HG02763 (cell line): ENCODE results near the gene STPG2.
"Not testable (repeated sequence)": the region's sequence is repeated elsewhere in the genome, so short reads cannot be mapped to it uniquely, and the experiment has no call there.

Experiments used
- ATAC-seq: cut with Tn5 transposase; IDR thresholded peaks from one replicate; pipeline ENCODE4 v1.9.1; 2021; ENCODE audit warnings: mild to moderate bottlenecking, moderate library complexity; ENCODE audit not compliant: unreplicated experiment

Gene STPG2

DNA sequence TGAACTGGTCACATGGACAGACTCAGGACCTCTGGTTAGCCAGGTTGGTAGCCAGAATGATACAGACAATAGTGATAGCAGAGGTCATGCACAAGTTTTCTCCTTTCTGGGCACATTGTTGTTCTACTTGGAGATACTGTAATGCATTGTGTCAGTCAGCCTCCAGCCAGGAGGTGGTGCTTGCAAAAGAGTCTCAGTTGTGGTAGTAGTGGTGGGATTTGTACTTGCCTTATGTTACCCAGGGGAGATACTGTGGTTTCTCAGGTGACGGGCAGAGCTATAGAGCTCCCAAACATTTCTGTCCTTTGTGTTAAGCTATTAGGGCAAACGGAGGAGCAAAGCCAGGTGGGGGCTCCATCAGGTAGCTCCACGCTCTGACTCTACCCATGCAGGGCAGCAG lies 190.5 kb downstream of the STPG2 start:
- ATAC-seq = no peak

DNA sequence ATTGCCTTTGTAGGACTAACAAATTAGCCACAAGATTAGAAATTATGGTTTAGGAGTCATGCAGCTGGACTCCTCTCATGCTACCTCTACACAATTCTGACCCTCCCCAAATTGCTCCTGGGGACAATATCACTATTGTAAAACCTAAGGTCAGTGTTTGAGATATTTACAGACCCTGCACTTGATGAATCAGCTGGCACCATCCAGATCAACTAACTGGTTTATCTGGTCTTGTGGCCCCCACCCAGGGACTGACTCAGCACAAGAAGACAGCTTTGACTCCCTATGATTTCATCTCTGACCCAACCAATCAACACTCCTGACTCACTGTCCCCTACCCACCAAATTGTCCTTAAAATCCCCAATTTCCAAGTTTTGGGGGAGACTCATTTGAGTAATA lies 192.4 kb downstream of the STPG2 start:
- no peak for ATAC-seq

DNA sequence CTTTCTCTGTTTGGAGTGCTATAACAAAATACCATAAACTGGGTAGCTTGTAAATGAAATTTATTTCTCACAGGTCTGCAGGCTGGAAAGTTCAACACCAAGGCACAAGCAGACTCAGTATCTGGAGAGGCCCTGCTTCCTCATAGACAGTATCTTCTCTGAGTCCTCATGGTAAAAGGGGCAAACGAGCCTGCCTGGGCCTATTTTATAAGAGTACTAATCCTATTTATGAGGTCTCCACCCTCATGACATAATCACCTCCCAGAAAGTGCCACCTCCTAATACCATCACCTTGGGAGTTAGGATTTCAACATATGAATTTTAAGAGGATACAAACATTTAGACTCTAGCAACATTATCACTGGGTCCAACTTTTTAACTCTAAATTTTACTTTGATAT lies 200.3 kb downstream of the STPG2 start:
- no peak for ATAC-seq

GRCh38 chr4:97942137-97942536 lies 201.1 kb downstream of the STPG2 start:
- ATAC-seq = no peak

DNA sequence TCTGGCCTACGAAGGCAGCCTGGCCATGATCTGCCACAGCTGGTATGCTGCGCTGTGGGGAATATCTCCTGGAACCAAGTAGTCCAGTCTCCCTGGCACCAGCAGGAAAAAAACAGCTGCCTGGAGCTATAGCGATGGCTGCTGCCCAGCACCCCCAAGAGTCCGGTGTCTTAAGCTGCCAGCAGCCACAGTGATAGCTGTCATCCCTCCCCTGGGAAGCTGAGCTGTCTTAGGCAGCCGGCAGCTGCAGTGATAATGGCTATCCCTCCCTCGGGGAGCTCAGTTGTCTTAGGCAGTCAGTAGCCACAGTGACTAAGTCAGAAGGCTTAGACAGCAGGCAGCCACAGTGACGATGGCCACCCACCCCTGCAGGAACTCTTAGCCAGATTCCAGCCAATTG lies 205.1 kb downstream of the STPG2 start:
- ATAC-seq = no peak

GRCh38 chr4:97924341-97924958 lies 218.8 kb downstream of the STPG2 start:
- ATAC-seq = no peak

DNA sequence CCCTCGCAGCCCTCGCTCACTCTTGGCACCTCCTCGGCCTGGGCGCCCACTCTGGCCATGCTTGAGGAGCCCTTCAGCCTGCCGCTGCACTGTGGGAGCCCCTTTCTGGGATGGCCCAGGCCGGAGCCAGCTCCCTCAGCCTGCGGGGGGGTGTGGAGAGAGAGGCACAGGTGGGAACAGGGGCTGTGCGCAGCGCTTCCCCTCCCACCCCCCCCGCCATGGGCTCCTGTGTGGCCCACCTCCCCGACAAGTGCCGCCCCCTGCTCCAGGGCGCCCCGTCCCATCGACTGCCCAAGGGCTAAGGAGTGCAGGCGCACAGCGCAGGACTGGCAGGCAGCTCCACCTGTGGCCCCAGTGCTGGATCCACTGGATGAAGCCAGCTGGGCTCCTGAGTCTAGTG lies 220.2 kb downstream of the STPG2 start:
- ATAC-seq = no peak

DNA sequence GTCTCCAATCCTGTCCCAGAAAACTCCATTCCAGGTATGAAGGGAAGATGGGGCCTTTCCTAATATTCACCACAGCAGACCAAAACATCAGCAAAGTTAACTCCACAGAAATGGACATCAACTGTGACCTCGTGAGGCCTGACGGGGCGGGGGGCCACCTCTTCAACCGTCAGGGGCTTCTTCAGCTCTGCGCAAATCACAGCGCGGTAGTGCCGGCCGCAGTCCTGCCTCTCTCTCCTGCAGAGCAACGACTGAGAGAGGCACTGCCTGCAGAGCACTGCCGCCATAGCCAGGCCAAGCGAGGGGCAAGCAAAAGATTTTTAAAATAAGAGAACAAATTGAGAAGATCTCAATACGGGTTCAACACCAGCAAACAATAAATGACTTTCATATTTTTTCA lies 226.2 kb downstream of the STPG2 start:
- no peak for ATAC-seq

GRCh38 chr4:97912156-97912555 lies 231.1 kb downstream of the STPG2 start:
- no peak for ATAC-seq

DNA sequence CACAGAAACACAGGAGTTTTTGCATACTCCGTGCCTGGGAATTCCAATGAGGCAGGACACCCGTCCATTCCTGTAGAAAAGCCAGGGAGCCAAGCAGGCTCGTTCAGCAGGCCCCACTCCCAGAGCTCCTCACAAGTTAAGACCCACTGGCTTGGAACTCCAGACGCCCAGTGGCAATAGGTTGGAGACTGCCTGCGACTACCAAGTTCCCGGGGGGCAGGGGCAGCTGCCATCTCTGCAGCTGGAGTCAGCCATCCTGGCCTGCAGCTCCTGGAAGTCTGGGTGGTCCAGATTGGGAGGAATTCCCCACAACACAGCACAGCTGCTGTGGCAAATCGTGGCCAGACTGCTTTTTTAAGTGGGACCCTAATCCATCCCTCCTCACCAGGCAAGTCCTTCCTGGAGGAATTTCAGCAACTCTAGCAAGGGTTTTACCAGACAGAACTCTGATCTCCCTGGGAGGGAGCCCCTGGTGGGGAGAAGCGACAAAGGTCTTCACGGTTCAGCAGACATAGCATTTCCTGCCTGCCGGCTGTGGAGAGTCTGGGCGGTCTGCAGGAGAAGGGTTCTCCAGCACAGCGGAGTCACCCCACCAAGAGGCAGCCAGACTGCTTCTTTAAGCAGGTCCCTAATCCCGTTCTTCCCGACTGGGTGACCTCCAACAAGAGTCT lies 231.9 kb downstream of the STPG2 start:
- ATAC-seq = no peak

- no peak for ATAC-seq
Measured at GRCh38 chr4:97910005-97910404, 233.3 kb downstream of the STPG2 start.

DNA sequence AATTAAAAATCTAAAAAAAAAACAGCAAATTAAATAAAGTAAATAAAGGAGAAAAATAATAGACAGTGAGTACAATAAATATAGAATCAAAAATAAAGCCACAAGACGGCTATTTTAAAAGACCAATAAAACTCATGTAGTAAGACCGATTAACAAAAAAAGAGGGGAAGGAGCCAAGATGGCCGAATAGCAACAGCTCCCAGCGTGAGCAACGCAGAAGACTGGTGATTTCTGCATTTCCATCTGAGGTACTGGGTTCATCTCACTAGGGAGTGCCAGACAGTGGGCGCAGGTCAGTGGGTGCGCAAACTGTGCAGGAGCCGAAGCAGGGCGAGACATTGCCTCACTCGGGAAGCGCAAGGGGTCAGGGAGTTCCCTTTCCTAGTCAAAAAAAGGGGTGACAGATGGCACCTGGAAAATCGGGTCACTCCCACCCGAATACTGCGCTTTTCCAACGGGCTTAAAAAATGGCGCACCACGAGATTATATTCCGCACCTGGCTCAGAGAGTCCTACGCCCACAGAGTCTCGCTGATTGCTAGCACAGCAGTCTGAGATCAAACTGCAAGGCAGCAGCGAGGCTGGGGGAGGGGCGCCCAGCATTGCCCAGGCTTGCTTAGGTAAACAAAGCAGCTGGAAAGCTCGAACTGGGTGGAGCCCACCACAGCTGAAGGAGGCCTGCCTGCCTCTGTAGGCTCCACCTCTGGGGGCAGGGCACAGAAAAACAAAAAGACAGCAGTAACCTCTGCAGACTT lies 239.7 kb downstream of the STPG2 start:
- ATAC-seq = not testable (repeated sequence)

- ATAC-seq = no peak
Measured at GRCh38 chr4:97900229-97900628, 243.0 kb downstream of the STPG2 start.

- ATAC-seq = no peak
Measured at GRCh38 chr4:97892592-97893266, 250.5 kb downstream of the STPG2 start.

GRCh38 chr4:97879942-97880341 lies 263.3 kb downstream of the STPG2 start:
- no peak for ATAC-seq

- ATAC-seq = no peak
Measured at GRCh38 chr4:97868097-97868496, 275.2 kb downstream of the STPG2 start.

DNA sequence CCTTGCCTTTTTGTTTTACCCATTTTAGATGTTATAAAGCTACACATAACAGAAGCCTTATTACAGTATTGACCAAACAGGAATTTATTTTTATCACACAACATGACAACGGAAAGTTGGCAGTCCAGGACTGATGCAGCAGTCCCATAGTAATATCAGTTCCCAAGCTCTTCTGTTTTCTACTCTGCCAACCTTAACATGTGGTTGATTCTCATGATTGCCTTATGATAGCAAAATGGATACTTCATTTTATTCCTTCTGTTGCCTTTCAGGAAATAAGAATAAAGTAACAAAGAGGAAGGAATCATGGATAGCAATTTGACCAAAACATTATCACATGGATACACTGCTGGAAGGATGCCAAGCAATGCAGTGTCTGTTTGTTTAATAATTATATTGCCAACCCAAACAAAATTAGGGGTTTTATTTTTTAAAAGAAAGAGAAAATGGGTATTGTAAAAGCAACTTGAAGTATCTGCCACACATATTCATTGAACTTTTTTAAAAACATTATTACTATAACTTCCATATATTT lies 275.7 kb downstream of the STPG2 start:
- ATAC-seq = no peak

DNA sequence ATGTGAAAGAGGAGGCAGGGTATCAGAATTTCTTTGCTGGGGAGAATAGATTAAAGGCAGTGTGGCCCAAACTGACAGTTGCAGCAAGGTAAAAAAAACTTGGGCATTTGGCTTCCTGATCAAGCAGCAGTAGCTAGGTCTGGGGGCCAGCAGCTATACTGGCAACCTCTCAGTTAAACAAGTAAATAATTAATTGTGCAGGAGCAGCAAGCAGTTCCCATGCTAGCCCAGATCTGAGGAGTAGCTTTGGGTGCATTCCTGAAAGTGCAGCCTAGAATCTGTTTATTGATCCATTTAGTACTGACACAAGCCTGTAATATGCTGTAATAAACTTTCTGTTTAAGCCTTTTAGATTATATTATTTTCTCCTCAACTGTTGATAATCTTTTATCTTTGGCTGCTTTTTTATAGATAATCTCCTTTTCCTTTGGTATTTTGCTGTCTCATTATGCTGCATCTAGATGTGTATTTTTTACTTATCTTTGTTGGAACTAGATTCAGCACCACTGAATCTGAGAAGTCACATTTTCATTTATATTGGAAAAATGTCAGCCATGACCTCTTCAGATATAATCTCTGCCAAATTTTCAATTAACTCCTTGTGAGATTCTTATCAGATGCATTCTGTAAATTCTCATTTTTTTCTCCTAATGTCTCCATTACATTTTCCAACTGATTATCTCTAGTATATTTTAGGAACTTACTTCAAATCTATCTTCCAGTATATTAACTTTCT lies 276.3 kb downstream of the STPG2 start:
- ATAC-seq = no peak

DNA sequence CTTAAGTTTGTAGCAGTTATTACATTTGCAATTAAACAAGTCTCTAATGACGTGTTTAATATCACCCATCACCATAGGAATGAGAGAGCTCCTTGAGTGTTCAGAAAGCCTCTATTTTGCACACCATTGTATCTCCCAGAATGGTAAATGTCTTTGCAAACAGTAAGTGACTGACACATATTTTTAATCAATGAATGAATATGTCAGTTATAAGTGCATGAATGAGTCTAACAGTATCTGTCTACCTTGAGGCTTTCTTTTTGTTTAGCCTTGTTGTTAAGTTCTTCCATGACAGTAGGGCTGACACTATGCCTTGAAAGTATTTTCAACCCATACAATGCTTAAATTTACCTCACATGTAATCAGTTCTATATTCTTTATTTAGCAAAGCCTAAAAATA lies 292.2 kb downstream of the STPG2 start:
- no peak for ATAC-seq

DNA sequence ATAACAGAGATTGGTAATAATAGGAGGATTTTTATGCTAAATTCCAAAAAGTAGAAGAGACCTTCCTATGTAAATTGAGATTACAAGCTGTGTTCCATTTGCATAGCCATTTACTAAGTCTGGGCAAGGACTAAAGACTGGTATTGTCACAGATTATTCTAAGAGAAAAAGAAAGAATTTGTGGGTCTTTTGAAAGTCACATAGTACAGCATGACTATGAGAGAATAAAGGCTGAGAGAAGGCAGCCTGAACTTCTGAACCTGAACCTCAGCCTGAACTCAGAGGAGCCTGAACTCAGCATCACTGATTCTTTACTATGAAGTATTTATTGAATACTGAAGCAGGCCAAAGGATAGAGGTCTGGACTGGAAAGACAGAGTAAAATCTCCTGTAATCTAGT lies 297.5 kb downstream of the STPG2 start:
- no peak for ATAC-seq

GRCh38 chr4:97841512-97841911 lies 301.8 kb downstream of the STPG2 start:
- ATAC-seq = no peak
